HL-60 (cell line): ENCODE results near the gene TAX1BP1.
A peak's percentile ranks its signal among the peaks of the same experiment; 100 is the strongest.

ENCODE experiments used
- DNase-seq, 2 experiments: peaks; one replicate each; pipeline ENCODE4 v3.0.0-alpha.2; 2010 to 2020; ENCODE audit warnings: low read depth in 1 of 2, low spot score in 1 of 2
- H3K27ac ChIP-seq: fragments of 250-450 bp; sonication (Bioruptor Pico); replicated peaks from 2 replicates; pipeline ENCODE4 v1.5.1; 2020; ENCODE audit warnings: mild to moderate bottlenecking, moderate library complexity
- H3K27me3 ChIP-seq: fragments of 250-450 bp; sonication (Bioruptor Pico); 2 replicates; pipeline ENCODE4 v1.5.1; 2021; ENCODE audit warnings: mild to moderate bottlenecking, moderate library complexity; ENCODE audit not compliant: insufficient read depth, poor library complexity, severe bottlenecking
- H3K4me3 ChIP-seq: replicated peaks from 2 replicates; pipeline ENCODE4 v1.5.1; 2011; ENCODE audit warnings: mild to moderate bottlenecking, control low read depth, low read length; ENCODE audit not compliant: insufficient read depth
- GABPA ChIP-seq: IDR thresholded peaks from 2 replicates; pipeline ENCODE4 v1.6.1; 2012; ENCODE audit warnings: low read depth
- POLR2AphosphoS5 ChIP-seq: IDR thresholded peaks from 2 replicates; pipeline ENCODE4 v1.6.1; 2012; ENCODE audit warnings: low read depth
- SPI1 ChIP-seq: IDR thresholded peaks from 2 replicates; pipeline ENCODE4 v1.6.1; 2012; ENCODE audit warnings: low read depth, mild to moderate bottlenecking, borderline replicate concordance
- TF ChIP-seq, protein P1 (sequence below): IDR thresholded peaks from one replicate; pipeline ENCODE4 v1.5.1; 2011; ENCODE audit warnings: low read length, control low read depth, inconsistent platforms; ENCODE audit not compliant: insufficient read depth
- TF ChIP-seq, protein P2 (sequence below): IDR thresholded peaks from 2 replicates; pipeline ENCODE4 v1.6.1; 2012; ENCODE audit warnings: low read depth; ENCODE audit not compliant: insufficient replicate concordance

Gene TAX1BP1

DNA sequence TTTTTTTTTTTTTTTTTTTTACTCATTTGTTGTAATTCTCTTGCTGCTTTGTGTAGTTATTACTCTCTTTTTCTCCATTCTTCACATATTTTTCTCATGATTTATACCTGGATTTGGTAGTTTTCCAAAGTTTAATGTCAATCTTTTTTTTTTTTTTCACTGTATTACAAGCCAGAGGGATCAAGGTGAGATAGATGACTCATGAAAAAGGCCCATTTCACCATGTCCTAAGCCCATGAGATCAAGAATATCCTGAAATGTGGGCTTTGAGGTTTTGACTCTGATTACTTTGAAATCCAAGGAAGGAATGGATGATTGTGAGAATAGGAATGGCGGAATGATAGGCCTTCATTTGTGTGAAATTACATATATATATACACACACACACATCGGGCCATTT is 31.1 kb downstream of the TAX1BP1 start:
- TF ChIP-seq POLR2AphosphoS5 (no peak), SPI1 (no peak), GABPA (no peak)
- TF ChIP-seq, protein P1, sequence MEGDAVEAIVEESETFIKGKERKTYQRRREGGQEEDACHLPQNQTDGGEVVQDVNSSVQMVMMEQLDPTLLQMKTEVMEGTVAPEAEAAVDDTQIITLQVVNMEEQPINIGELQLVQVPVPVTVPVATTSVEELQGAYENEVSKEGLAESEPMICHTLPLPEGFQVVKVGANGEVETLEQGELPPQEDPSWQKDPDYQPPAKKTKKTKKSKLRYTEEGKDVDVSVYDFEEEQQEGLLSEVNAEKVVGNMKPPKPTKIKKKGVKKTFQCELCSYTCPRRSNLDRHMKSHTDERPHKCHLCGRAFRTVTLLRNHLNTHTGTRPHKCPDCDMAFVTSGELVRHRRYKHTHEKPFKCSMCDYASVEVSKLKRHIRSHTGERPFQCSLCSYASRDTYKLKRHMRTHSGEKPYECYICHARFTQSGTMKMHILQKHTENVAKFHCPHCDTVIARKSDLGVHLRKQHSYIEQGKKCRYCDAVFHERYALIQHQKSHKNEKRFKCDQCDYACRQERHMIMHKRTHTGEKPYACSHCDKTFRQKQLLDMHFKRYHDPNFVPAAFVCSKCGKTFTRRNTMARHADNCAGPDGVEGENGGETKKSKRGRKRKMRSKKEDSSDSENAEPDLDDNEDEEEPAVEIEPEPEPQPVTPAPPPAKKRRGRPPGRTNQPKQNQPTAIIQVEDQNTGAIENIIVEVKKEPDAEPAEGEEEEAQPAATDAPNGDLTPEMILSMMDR = no peak
- TF ChIP-seq, protein P2, sequence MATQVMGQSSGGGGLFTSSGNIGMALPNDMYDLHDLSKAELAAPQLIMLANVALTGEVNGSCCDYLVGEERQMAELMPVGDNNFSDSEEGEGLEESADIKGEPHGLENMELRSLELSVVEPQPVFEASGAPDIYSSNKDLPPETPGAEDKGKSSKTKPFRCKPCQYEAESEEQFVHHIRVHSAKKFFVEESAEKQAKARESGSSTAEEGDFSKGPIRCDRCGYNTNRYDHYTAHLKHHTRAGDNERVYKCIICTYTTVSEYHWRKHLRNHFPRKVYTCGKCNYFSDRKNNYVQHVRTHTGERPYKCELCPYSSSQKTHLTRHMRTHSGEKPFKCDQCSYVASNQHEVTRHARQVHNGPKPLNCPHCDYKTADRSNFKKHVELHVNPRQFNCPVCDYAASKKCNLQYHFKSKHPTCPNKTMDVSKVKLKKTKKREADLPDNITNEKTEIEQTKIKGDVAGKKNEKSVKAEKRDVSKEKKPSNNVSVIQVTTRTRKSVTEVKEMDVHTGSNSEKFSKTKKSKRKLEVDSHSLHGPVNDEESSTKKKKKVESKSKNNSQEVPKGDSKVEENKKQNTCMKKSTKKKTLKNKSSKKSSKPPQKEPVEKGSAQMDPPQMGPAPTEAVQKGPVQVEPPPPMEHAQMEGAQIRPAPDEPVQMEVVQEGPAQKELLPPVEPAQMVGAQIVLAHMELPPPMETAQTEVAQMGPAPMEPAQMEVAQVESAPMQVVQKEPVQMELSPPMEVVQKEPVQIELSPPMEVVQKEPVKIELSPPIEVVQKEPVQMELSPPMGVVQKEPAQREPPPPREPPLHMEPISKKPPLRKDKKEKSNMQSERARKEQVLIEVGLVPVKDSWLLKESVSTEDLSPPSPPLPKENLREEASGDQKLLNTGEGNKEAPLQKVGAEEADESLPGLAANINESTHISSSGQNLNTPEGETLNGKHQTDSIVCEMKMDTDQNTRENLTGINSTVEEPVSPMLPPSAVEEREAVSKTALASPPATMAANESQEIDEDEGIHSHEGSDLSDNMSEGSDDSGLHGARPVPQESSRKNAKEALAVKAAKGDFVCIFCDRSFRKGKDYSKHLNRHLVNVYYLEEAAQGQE = no peak
- Histone ChIP-seq H3K4me3 (no peak overlapping the region), H3K27ac (no peak overlapping the region), H3K27me3 (no peaks in the 10 kb centered on the region)
- no peak for DNase-seq

DNA sequence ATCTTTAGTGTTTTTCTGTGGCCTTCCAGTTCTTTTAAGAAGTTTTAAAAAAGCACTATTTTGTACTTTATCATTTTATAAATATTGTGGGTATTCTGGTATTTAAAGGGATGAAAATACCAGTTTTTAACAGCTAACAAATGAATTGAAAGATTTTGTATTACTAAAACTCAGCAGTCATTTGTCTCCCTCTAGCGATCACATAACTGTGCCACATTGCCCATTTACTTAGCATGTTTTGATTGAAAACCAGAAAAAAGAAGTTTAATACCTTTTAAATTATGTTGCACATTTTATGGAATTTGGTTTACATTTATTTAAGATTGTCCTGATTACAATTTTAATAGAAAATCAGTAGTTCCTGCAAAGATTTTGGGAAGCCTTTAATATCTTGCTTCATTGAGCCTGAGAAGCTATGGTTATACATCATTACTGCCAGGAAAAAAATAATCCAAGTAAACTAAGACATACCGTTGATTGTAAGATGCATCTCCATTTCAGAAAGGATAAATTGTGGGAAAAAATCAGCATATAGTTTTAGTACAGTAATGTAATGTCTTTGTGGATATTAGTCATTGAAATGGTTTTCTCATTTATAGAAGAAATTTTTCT is 34.9 kb downstream of the TAX1BP1 start:
- TF ChIP-seq, protein P1 = peak; percentile 44
- no peak for TF ChIP-seq GABPA
- Histone ChIP-seq H3K27me3 (no peaks in the 10 kb centered on the region), H3K4me3 (no peak overlapping the region), H3K27ac (no peak overlapping the region)
- no peak for DNase-seq

DNA sequence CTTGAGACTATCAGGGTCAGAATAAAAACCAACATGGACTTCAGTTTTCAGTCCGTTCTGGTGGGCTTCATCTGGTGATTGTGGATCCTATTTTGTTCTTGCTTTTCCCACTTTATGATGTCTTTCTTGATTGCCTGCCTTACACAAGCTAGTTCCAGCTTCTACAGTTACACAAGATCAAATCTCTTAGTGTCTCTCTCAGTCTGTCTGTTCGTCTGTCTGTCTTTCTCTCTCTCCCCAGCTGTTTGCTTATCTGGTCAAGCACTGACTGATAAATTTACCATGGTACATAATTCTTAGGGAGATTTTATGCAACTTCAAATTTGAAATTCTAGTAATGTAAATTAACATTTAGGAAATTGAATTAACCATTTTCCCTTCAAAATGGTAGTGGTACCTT is 35.8 kb downstream of the TAX1BP1 start:
- Histone ChIP-seq H3K27me3 (no peaks in the 10 kb centered on the region), H3K27ac (no peak overlapping the region), H3K4me3 (no peak overlapping the region)
- DNase-seq = no peak
- TF ChIP-seq GABPA (no peak), SPI1 (no peak), POLR2AphosphoS5 (no peak)
- TF ChIP-seq, protein P2 = no peak
- TF ChIP-seq, protein P1 = no peak

DNA sequence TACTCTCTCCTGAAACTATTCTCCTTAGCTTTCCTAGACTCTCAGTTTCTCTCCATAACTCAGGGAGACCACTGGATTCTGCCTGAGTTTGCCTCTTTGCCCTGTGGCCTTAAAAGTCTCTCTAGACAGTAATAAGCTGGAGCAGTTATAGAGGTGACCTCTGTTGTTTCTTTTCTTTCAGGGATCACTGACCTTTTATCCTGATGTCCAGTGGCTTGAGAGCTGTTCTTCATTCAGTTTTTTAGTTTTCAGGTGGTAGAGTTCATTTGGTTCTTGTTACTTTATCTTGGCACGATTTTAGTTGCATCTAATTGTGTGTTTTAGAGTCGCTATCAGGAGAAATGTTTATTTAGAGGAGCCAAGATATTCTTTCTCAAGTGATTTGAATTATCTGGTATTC is 37.7 kb downstream of the TAX1BP1 start:
- no peak overlapping the region for H3K4me3 ChIP-seq
- no peak overlapping the region for H3K27ac ChIP-seq
- H3K27me3 ChIP-seq = no peaks in the 10 kb centered on the region
- DNase-seq = no peak
- TF ChIP-seq POLR2AphosphoS5 (no peak), GABPA (no peak), SPI1 (no peak)
- TF ChIP-seq, protein P2 = no peak
- TF ChIP-seq, protein P1 = no peak
